PC-9 (cell line): ENCODE data around the gene CRIP2.

Source experiments
- EZH2 ChIP-seq: fragments of 200-600 bp; sonication (generic); IDR thresholded peaks from 2 replicates; pipeline ENCODE4 v1.8.0; 2017; ENCODE audit warnings: antibody characterized with exemption, low read depth
- TF ChIP-seq, protein P1 (sequence below): fragments of 200-600 bp; sonication (generic); conservative IDR thresholded peaks from 2 replicates; pipeline ENCODE4 v1.6.1; 2017; ENCODE audit warnings: mixed run types, antibody characterized with exemption, mild to moderate bottlenecking, moderate library complexity

DNA sequence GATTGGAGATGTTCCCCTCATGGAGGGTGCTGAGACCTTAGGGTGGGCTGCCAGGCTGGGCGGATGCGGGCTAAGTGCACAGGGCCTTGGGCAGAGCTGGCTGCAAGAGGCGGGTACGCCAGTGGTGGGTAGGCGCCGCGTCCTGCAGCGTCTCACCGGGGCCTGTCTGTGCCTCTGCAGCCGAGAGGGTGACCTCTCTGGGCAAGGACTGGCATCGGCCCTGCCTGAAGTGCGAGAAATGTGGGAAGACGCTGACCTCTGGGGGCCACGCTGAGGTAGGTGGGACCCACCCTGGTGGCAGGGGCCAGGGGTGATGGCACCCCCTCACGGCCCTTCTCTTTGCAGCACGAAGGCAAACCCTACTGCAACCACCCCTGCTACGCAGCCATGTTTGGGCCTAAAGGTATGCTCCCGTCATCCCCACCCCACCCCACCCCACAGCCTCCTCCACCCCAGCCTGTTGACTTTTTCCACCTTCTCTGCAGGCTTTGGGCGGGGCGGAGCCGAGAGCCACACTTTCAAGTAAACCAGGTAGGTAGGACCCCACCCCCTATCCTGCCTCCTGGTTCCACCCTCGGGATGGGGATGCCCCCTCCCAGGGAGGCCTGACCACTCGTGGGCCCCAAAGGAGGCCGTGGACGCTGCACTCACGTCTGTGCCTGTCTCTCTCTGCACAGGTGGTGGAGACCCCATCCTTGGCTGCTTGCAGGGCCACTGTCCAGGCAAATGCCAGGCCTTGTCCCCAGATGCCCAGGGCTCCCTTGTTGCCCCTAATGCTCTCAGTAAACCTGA, 13.6 kb downstream of the CRIP2 start:
- TF ChIP-seq, protein P1, sequence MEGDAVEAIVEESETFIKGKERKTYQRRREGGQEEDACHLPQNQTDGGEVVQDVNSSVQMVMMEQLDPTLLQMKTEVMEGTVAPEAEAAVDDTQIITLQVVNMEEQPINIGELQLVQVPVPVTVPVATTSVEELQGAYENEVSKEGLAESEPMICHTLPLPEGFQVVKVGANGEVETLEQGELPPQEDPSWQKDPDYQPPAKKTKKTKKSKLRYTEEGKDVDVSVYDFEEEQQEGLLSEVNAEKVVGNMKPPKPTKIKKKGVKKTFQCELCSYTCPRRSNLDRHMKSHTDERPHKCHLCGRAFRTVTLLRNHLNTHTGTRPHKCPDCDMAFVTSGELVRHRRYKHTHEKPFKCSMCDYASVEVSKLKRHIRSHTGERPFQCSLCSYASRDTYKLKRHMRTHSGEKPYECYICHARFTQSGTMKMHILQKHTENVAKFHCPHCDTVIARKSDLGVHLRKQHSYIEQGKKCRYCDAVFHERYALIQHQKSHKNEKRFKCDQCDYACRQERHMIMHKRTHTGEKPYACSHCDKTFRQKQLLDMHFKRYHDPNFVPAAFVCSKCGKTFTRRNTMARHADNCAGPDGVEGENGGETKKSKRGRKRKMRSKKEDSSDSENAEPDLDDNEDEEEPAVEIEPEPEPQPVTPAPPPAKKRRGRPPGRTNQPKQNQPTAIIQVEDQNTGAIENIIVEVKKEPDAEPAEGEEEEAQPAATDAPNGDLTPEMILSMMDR: no peak
- TF ChIP-seq EZH2: no peak
